Measurements from ENCODE around the gene AHI1. TPM values are rescaled to one million over a fixed set of nuclear protein-coding genes. Genes with fewer than 3 reads are reported as not detected.

The AHI1 gene
- total RNA-seq, 1 experiment from 2014 or later, result 22.8 TPM

DNA sequence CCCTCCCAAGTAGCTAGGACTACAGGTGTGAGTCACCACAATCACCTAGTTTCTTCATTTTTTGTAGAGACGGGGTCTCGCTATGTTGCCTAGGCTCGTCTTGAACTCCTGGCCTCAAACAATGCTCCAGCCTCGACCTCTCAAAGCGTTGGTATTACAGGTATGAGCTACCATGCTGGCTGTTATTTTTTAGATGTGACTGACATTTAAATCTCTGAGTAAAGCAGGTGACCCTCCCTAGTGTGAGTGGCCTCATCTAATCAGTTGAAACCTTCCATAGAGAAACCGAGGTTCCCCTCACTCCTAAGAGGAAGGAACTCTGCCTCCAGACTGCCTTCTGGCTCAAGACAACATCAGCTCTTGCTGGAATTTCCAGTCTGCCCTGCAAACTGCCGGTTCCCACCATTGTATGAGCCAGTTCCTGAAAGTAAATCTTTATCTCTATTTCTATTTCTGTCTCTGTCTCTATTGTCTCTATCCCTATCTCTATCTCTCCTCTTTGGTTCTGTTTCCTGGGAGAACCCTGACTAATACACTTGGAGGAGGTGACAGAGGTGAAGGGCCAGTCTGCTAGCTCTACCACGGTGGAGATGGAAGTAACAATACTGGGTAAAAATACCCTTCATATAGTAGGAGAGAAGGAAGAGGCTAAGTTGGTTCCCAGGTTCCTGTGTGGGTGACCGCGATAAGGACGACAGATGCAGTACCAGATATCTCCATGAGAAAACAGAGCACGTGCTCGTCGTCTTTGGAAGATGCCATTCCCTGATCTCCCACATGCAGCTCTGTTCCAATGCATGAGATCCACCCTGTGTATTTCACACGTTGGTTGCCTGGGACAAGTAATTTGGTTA, 235.4 kb downstream of the AHI1 start:
- DNase-seq (ENCODE audit: low spot score), result no peak
- ChIA-PET CTCF (no interaction called here), POLR2A (ENCODE audit: low non-redundant PET) (no interaction called here)
- BruUV-seq (replicated peaks), result no TSS peak
- Histone ChIP-seq H3K36me3 (ENCODE audit: insufficient read depth, low read length, poor library complexity, severe bottlenecking) (no peaks in the 10 kb centered on the region), H3K4me3 (ENCODE audit: low read depth, low read length, poor library complexity, severe bottlenecking) (no peak overlapping the region), H3K4me1 (ENCODE audit: insufficient read depth, low read length, poor library complexity, severe bottlenecking) (peaks cover 1% of the 10 kb centered on the region), H3K27ac (ENCODE audit: low read depth, low read length, poor library complexity, severe bottlenecking) (no peak overlapping the region), H3K9me3 (ENCODE audit: low read depth, low read length, poor library complexity, severe bottlenecking) (no peaks in the 10 kb centered on the region), H3K27me3 (replicated peaks; ENCODE audit: insufficient read depth, low read depth, low read length, poor library complexity) (no peaks in the 10 kb centered on the region)
- intact Hi-C loops (cut with micrococcal nuclease; ENCODE audit: unreplicated experiment), result no loop called here
- TF ChIP-seq, protein P1, sequence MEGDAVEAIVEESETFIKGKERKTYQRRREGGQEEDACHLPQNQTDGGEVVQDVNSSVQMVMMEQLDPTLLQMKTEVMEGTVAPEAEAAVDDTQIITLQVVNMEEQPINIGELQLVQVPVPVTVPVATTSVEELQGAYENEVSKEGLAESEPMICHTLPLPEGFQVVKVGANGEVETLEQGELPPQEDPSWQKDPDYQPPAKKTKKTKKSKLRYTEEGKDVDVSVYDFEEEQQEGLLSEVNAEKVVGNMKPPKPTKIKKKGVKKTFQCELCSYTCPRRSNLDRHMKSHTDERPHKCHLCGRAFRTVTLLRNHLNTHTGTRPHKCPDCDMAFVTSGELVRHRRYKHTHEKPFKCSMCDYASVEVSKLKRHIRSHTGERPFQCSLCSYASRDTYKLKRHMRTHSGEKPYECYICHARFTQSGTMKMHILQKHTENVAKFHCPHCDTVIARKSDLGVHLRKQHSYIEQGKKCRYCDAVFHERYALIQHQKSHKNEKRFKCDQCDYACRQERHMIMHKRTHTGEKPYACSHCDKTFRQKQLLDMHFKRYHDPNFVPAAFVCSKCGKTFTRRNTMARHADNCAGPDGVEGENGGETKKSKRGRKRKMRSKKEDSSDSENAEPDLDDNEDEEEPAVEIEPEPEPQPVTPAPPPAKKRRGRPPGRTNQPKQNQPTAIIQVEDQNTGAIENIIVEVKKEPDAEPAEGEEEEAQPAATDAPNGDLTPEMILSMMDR (conservative IDR thresholded peaks at IDR 0.05; ENCODE audit: low read depth, low read length), result no peak
- TF ChIP-seq EZH2 (IDR thresholded peaks at IDR 0.05; ENCODE audit: borderline replicate concordance, low read depth, low read length, poor library complexity, severe bottlenecking), result no peak

DNA sequence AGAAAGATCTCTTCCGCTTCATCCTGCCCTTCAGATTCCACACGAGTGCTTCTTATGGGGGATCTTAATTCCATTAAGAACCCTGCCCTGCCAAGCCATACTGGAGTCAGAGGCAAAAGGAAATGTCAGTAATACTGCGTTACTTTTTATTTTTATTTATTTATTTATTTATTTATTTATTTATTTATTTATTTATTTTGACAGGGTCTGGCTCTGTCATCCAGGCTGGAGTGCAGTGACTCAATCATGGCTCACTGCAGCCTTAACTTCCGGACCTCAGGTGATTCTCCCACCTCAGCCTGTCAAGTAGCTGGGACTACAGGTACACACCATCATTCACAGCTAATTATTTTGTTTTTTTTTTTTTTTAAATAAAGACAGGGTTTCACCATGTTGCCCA, 236.9 kb downstream of the AHI1 start:
- DNase-seq (ENCODE audit: low spot score), result no peak
- H3K4me3 ChIP-seq (ENCODE audit: low read depth, low read length, poor library complexity, severe bottlenecking), result no peak overlapping the region
- H3K27me3 ChIP-seq (replicated peaks; ENCODE audit: insufficient read depth, low read depth, low read length, poor library complexity), result no peaks in the 10 kb centered on the region
- no TSS peak for BruUV-seq (replicated peaks)
- no peaks in the 10 kb centered on the region for H3K9me3 ChIP-seq (ENCODE audit: low read depth, low read length, poor library complexity, severe bottlenecking)
- no peak overlapping the region for H3K27ac ChIP-seq (ENCODE audit: low read depth, low read length, poor library complexity, severe bottlenecking)
- CTCF ChIA-PET, result no interaction called here
- POLR2A ChIA-PET (ENCODE audit: low non-redundant PET), result no interaction called here
- intact Hi-C loops (cut with micrococcal nuclease; ENCODE audit: unreplicated experiment), result no loop called here
- TF ChIP-seq, protein P1 (conservative IDR thresholded peaks at IDR 0.05; ENCODE audit: low read depth, low read length), result no peak
- TF ChIP-seq EZH2 (IDR thresholded peaks at IDR 0.05; ENCODE audit: borderline replicate concordance, low read depth, low read length, poor library complexity, severe bottlenecking), result no peak
- peaks cover 4% of the 10 kb centered on the region for H3K4me1 ChIP-seq (ENCODE audit: insufficient read depth, low read length, poor library complexity, severe bottlenecking)
- H3K36me3 ChIP-seq (ENCODE audit: insufficient read depth, low read length, poor library complexity, severe bottlenecking), result no peaks in the 10 kb centered on the region

DNA sequence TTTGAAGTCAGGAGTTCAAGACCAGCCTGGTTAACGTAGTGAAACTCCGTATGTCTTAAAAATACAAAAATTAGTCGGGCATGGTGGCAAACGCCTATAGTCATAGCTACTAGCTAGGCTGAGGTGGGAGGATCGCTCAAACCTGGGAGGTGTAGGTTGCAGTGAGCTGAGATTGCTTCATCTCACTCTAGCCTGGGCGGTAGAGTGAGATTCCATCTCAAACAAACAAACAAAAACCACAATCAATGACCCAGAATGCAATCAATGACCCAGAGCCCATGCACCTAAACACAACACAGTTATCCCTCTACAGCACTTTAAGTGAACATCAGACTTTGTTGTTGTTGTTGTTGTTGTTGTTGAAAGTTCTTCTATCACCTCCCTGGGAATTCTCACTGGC, 238.6 kb downstream of the AHI1 start:
- Histone ChIP-seq H3K9me3 (ENCODE audit: low read depth, low read length, poor library complexity, severe bottlenecking) (no peaks in the 10 kb centered on the region), H3K36me3 (ENCODE audit: insufficient read depth, low read length, poor library complexity, severe bottlenecking) (no peaks in the 10 kb centered on the region), H3K4me3 (ENCODE audit: low read depth, low read length, poor library complexity, severe bottlenecking) (no peak overlapping the region), H3K27me3 (replicated peaks; ENCODE audit: insufficient read depth, low read depth, low read length, poor library complexity) (no peaks in the 10 kb centered on the region), H3K27ac (ENCODE audit: low read depth, low read length, poor library complexity, severe bottlenecking) (no peak overlapping the region), H3K4me1 (ENCODE audit: insufficient read depth, low read length, poor library complexity, severe bottlenecking) (peaks cover 4% of the 10 kb centered on the region)
- TF ChIP-seq, protein P1 (conservative IDR thresholded peaks at IDR 0.05; ENCODE audit: low read depth, low read length), result no peak
- no peak for DNase-seq (ENCODE audit: low spot score)
- no TSS peak for BruUV-seq (replicated peaks)
- intact Hi-C loops (cut with micrococcal nuclease; ENCODE audit: unreplicated experiment), result no loop called here
- ChIA-PET POLR2A (ENCODE audit: low non-redundant PET) (no interaction called here), CTCF (no interaction called here)
